GM18868 (cell line): ENCODE measurements around the gene PARD3.
"Not testable (repeated sequence)": the region's sequence is repeated elsewhere in the genome, so short reads cannot be mapped to it uniquely, and the experiment has no call there.

ENCODE experiments used
- ATAC-seq: cut with Tn5 transposase; IDR thresholded peaks from one replicate; pipeline ENCODE4 v1.9.1; 2021; ENCODE audit warnings: mild to moderate bottlenecking, moderate library complexity; ENCODE audit not compliant: unreplicated experiment

Gene PARD3

GRCh38 chr10:34721208-34721840 lies 93.8 kb downstream of the PARD3 start:
- ATAC-seq: no peak

GRCh38 chr10:34719746-34720145 lies 95.3 kb downstream of the PARD3 start:
- ATAC-seq: no peak

GRCh38 chr10:34719328-34719727 lies 95.8 kb downstream of the PARD3 start:
- no peak for ATAC-seq

GRCh38 chr10:34717429-34717828 lies 97.7 kb downstream of the PARD3 start:
- ATAC-seq: no peak

- peak; percentile 72 for ATAC-seq
Observed at GRCh38 chr10:34716958-34717357, 98.1 kb downstream of the PARD3 start.

- ATAC-seq: no peak
Observed at GRCh38 chr10:34716234-34716633, 98.9 kb downstream of the PARD3 start.

GRCh38 chr10:34715511-34716187 lies 99.4 kb downstream of the PARD3 start:
- ATAC-seq: no peak

- no peak for ATAC-seq
Observed at GRCh38 chr10:34713875-34714274, 101.2 kb downstream of the PARD3 start.

GRCh38 chr10:34711500-34711899 lies 103.6 kb downstream of the PARD3 start:
- no peak for ATAC-seq

- no peak for ATAC-seq
Observed at GRCh38 chr10:34710391-34710751, 104.7 kb downstream of the PARD3 start.

- ATAC-seq: no peak
Observed at GRCh38 chr10:34709637-34710390, 105.3 kb downstream of the PARD3 start.

GRCh38 chr10:34707656-34708055 lies 107.4 kb downstream of the PARD3 start:
- ATAC-seq: no peak

- ATAC-seq: not testable (repeated sequence)
Observed at GRCh38 chr10:34706992-34707391, 108.1 kb downstream of the PARD3 start.

GRCh38 chr10:34706147-34706546 lies 108.9 kb downstream of the PARD3 start:
- ATAC-seq: no peak

GRCh38 chr10:34705563-34705962 lies 109.5 kb downstream of the PARD3 start:
- no peak for ATAC-seq

GRCh38 chr10:34704526-34705184 lies 110.4 kb downstream of the PARD3 start:
- ATAC-seq: no peak

- no peak for ATAC-seq
Observed at GRCh38 chr10:34702982-34703381, 112.1 kb downstream of the PARD3 start.

GRCh38 chr10:34702093-34702937 lies 112.8 kb downstream of the PARD3 start:
- no peak for ATAC-seq

- no peak for ATAC-seq
Observed at GRCh38 chr10:34701194-34701593, 113.9 kb downstream of the PARD3 start.

- ATAC-seq: not testable (repeated sequence)
Observed at GRCh38 chr10:34700752-34701151, 114.3 kb downstream of the PARD3 start.
